Stimulated activated CD4-positive, alpha-beta T cell treated with anti-CD3 and anti-CD28 coated beads, Interleukin-15, amount 100 ng/mL, for 1 hour (primary cell): ENCODE measurements around the gene XPO4.
A peak's percentile ranks its signal among the peaks of the same experiment; 100 is the strongest.
"Not testable (repeated sequence)": the region's sequence is repeated elsewhere in the genome, so short reads cannot be mapped to it uniquely, and the experiment has no call there.

Source experiments
- DNase-seq, 2 donors: peaks; one replicate each; pipeline ENCODE4 v3.0.0-alpha.2; 2020; ENCODE audit warnings: low read depth in 1 of 2, low spot score in 1 of 2

The XPO4 gene

GRCh38 chr13:20902438-20903163 is at the start of gene XPO4:
TSS of gene XPO4 (minus strand) at chr13:20902746. CDS start at chr13:20902738, 8 bp downstream.
- peak; percentile 56 to 72 for DNase-seq

DNA sequence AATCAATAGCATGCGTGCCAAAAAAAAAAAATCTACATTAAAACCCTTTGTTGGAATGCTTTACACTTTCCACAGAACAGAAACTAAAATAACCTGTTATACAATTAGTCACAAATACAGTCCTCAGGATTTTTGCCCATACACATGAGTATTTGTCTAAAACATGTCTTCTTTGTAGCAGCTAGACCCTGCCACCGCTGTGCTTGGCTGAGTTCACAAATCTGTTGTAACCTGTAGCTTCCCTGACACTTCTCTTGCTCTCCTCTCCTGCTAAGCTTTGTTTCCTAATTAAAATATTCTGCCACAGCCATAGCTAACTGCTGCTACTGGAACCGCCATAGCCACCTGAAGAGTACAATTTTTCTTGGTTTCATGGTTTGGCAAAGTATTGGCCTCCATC is 45.5 kb upstream of the XPO4 start:
- DNase-seq = not testable (repeated sequence)

DNA sequence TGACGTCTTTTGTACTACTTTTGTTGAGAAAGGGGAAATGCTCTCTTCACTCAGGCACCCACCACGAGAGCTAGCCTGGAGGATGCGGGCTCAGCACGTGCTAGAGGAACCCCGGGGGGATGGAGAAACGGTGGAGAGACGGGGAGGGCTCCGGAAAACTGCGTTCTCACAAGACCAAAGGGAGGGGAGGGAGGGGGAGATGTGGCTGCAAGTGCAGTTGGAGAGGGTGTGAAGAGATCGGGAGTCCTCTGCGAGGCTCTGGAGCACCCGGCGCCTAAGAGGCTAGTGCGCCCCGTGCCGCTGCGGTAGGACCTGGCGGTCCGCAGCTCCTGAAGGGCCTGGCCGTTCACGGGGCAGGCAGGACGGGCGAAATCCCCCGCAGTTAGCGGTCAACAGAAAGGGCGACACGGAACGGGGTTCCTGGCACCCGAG is 43.4 kb upstream of the XPO4 start:
- DNase-seq = no peak

GRCh38 chr13:20942938-20943559 is 40.5 kb upstream of the XPO4 start:
- DNase-seq = no peak

GRCh38 chr13:20940511-20940910 is 38.0 kb upstream of the XPO4 start:
- DNase-seq = not testable (repeated sequence)

- no peak for DNase-seq
Measured at GRCh38 chr13:20940083-20940482, 37.5 kb upstream of the XPO4 start.

GRCh38 chr13:20939662-20940061 is 37.1 kb upstream of the XPO4 start:
- DNase-seq = no peak

DNA sequence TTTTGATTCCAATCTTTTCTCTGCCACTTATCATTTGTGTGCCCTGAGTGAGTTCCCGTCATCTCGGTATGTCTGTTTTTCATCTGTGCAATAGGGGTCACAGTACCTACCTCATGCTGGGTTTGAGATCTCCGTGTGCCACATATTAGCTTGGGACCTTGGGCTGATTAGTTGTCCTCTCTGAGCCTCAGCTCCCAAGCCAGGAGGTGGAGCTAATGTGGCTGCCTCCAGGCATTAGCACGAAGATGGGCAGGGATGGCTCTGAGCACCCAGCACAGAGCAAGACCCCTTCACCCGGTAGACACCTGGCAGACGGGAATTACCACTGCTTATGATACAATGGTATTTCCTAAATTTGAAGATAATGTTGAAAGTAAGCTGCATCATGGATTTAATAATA is 35.8 kb upstream of the XPO4 start:
- DNase-seq = no peak

GRCh38 chr13:20927596-20928257 is 25.2 kb upstream of the XPO4 start:
- no peak for DNase-seq

DNA sequence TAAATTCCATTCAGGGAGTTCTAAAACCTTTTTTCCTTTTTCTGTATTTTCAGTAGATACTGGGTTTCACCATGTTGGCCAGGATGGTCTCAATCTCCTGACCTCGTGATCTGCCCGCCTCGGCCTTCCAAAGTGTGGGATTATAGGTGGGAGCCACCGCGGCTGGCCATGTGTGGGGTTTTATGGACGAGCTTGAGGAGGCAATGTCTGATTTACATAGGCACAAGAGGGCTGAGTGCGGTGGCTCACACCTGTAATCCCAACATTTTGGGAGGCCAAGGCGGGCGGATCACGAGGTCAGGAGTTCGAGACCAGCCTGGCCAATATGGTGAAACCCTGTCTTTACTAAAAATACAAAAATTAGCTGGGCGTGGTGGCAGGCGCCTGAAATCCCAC is 22.8 kb upstream of the XPO4 start:
- DNase-seq = not testable (repeated sequence)

GRCh38 chr13:20924758-20925394 is 22.3 kb upstream of the XPO4 start:
- DNase-seq = peak; percentile 27 to 38

GRCh38 chr13:20923272-20923671 is 20.7 kb upstream of the XPO4 start:
- DNase-seq = no peak

DNA sequence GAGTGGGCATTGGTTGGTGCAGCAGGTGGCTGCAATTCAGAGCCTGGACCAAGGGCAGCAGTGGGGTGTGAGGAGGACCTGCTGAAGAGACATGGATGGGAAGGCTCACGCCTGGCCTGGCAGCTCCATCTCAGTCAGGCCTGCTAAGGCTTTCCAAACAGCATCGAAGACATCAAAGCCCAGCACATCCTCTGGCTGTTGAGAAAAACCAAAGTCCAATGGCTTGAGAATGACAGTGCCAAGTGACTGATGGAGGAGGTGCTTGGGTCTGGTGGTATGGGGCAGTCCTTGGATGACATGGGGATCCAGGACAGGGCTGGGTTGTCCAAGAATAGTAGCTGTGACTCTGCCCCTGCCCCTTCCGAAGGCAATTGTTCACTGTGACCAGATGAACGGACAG is 19.0 kb upstream of the XPO4 start:
- DNase-seq = no peak

- DNase-seq = not testable (repeated sequence)
Measured at GRCh38 chr13:20915676-20916075, 13.1 kb upstream of the XPO4 start.

DNA sequence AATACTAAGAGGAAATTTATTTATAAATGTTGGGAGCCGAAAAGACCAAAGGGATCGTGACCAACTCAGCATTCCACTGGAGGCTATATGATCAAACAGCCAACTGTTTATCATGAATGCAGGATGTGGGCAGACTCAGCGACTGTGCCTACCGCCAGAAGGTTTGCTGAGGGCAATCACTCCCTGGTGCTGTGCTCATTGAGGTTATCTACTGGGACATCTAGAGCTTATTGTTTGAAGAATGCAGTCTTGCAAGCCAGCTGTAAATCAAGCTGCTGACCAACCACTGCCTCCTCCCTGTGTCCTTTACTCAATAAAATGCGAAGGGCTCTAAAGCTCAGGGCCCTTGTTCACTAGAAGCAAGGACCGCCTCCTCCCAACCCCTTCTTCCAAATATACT is 8.5 kb upstream of the XPO4 start:
- DNase-seq = no peak

DNA sequence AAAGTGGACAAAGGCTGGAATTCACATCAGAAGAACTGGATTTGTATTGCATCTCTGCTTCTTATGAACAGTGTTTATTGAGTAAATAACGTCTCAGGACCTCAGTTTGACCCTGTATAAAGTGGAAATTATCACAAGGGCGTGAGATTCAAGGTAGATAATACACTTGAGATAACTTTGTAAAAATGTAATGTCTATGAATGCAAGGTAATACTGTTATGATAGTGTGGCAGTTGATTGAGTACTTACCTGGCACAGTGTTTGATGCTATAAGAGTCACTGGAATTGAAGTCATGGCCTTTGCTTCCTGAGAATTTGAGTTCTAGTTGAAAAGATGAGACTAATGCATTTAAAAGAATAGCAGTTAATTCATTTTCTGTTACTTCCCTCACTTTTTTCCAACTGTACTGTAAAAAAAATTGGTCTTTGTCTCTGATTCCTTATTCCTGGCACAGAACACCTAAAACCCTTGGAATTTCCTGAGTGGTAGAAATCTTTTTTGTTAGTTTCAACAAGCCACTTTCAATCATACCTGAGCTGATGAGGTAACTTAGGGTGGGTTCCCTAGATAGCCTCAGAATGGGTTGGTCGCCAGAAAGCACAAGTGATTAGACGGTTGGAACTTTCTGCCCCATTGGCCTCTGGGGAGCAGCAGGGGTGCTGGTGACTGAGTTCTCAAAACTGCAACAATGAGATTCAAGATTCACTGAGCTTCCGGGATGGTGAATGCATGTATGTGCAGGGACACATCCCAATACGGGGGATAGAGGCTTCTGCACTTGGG is 6.4 kb upstream of the XPO4 start:
- no peak for DNase-seq

DNA sequence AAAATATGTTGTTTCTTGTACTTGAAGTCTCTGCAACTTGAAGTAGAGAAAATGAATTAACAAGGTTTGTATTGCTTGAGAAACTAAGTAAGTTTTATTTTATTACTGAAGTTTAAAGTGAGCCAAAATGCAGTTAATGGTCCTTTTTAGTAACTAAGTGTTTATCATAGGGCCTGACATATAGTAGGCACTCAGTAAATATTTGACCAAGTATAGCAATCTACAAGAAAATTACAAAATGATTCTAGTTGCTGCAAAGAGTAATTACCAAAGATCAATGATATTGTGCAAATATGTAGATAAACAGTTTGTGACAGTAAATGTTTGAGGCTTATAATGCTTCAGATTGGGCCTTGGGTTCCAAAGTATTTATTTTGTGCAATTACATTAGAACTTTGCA is 2.4 kb upstream of the XPO4 start:
- no peak for DNase-seq

DNA sequence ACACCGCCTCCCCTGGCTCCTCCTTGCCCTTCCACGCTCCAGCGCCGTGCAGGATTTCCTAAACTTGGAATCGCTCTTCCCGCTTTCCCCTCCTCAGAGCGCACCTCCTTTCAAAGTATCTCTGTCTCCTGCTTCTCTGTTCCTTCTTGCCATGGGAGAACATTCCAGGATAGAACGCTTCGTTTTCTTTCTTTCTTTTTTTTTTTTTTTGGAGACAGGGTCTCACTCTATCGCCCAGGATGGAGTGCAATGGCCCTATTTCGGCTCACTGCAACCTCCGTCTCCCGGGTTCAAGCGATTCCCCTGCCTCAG is 574 bp upstream of the XPO4 start:
- DNase-seq = no peak

DNA sequence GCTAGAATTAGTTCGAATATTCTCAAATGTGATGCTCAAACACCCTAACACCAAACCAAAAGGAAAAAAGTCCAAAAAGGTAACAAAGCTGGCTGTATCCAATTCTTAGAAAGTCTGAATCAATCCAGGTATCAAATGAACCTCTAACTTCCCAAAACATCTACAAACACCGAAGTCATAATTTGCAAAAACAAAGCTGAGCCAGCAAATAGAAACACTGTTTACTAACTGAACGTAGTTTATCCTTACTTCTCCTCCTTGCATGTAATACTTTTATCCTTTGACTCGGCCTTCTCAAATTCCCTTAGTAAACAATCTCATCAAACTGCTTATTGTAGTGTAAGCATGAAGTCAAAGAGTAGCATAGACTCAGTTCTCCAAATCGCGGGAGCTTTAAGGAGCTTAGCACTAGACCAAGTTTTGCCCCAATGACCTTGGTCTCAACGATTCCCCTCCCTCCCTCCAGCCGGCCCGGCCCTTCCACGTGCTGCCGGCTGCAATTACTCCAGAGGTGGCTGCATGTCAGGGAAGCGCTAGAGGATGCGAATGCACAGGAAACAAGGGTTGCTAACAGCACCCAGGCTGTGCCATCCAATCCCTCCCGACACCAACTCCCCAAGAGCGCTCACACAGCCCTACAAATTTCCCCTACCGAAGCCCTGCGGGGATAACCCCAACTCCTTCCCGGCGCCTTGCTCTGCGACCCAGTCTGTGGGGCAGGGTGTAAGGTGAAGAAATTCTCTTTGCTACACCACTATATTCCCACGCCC is 693 bp downstream of the XPO4 start:
- DNase-seq = no peak

DNA sequence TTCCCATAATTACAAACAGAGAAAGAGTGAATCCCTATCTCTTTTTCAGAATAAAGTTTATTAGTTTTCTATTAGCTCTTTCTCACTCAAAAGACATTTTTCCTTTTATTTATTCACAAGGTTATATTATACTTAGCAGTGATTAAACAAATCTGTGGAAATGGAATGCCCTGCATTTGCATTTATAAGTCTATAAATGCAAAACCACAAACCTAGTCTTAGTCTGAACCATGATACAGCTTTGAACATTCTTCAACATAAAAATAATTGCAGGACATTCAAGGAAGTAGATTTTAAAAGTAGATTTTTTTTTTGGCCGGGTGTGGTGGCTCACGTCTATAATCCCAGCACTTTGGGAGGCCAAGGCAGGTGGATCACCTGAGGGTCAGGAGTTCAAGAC is 8.3 kb downstream of the XPO4 start:
- no peak for DNase-seq

GRCh38 chr13:20891768-20892167 is 10.8 kb downstream of the XPO4 start:
- no peak for DNase-seq
